Measurements from ENCODE around the gene RBCK1.

DNA sequence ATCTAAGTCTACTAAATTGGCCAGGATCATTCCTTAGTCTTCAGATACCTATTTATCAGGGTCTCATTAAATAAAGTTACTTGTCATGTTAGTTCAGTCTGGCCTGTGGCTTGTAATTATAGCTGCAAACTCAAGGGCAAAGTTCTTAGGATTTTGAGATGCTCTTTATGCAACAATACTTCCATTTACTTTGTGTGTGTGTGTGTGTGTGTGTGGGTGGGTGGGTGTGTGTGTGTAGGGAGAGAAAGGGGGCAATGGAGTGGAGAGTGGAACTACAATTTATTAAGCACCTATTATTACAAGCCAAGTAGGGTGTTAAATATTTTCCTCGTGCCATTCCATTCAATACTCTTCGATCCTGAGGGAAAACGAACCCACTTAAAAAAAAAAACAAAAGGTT is 71.9 kb downstream of the RBCK1 start:
- TF ChIP-seq RAD21 (IDR thresholded peaks at IDR 0.05; ENCODE audit: low read length) (no peak), BHLHE40 (IDR thresholded peaks at IDR 0.05; ENCODE audit: low read depth, low read length) (no peak), MXI1 (IDR thresholded peaks at IDR 0.05; ENCODE audit: borderline replicate concordance, low read depth, low read length) (no peak), POLR2A (IDR thresholded peaks at IDR 0.05; ENCODE audit: low read depth, low read length) (no peak), RFX5 (IDR thresholded peaks at IDR 0.05; ENCODE audit: low read depth, low read length) (no peak), CEBPB (IDR thresholded peaks at IDR 0.05; ENCODE audit: low read depth, low read length) (no peak), RCOR1 (IDR thresholded peaks at IDR 0.05; ENCODE audit: insufficient replicate concordance, low read length) (no peak), CHD1 (IDR thresholded peaks at IDR 0.05; ENCODE audit: low read depth, low read length) (no peak), NFE2L2 (IDR thresholded peaks at IDR 0.05; ENCODE audit: low read depth, low read length) (no peak)
- TF ChIP-seq, protein P1, sequence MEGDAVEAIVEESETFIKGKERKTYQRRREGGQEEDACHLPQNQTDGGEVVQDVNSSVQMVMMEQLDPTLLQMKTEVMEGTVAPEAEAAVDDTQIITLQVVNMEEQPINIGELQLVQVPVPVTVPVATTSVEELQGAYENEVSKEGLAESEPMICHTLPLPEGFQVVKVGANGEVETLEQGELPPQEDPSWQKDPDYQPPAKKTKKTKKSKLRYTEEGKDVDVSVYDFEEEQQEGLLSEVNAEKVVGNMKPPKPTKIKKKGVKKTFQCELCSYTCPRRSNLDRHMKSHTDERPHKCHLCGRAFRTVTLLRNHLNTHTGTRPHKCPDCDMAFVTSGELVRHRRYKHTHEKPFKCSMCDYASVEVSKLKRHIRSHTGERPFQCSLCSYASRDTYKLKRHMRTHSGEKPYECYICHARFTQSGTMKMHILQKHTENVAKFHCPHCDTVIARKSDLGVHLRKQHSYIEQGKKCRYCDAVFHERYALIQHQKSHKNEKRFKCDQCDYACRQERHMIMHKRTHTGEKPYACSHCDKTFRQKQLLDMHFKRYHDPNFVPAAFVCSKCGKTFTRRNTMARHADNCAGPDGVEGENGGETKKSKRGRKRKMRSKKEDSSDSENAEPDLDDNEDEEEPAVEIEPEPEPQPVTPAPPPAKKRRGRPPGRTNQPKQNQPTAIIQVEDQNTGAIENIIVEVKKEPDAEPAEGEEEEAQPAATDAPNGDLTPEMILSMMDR (conservative IDR thresholded peaks at IDR 0.05; ENCODE audit: low read depth, low read length) = no peak
- TF ChIP-seq, protein P2, sequence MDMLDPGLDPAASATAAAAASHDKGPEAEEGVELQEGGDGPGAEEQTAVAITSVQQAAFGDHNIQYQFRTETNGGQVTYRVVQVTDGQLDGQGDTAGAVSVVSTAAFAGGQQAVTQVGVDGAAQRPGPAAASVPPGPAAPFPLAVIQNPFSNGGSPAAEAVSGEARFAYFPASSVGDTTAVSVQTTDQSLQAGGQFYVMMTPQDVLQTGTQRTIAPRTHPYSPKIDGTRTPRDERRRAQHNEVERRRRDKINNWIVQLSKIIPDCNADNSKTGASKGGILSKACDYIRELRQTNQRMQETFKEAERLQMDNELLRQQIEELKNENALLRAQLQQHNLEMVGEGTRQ (IDR thresholded peaks at IDR 0.05; ENCODE audit: low read depth, low read length) = no peak

All from IMR-90 (cell line).